ENCODE measurements around the gene SAMD4B.

- no peak for TF ChIP-seq CTCF (conservative IDR thresholded peaks at IDR 0.05; ENCODE audit: low read depth, low read length)
- no peak for TF ChIP-seq EZH2phosphoT487 (IDR thresholded peaks at IDR 0.05; ENCODE audit: borderline replicate concordance, low read length)
- no peak for TF ChIP-seq EZH2 (IDR thresholded peaks at IDR 0.05; ENCODE audit: low read length, unreplicated experiment)
Observed at GRCh38 chr19:39350156-39350555, 7.9 kb downstream of the SAMD4B start.

Measured in PC-3 (cell line).